Measurements from ENCODE around the gene CSK.
A peak's percentile ranks its signal among the peaks of the same experiment; 100 is the strongest.

Gene CSK

GRCh38 chr15:74787251-74788041, 5.6 kb downstream of the CSK start:
- Histone ChIP-seq H3K4me1 (ENCODE audit: insufficient read depth, low read length, poor library complexity, severe bottlenecking) (peaks cover 75% of the 10 kb centered on the region), H4K20me1 (ENCODE audit: insufficient read depth, low read length, poor library complexity, severe bottlenecking) (peaks cover 87% of the 10 kb centered on the region), H3K4me3 (ENCODE audit: low read length, poor library complexity, severe bottlenecking) (peak overlapping the region; percentile 83), H3K9ac (ENCODE audit: low read depth, low read length, poor library complexity, severe bottlenecking) (peak overlapping the region; percentile 96), H3F3A (ENCODE audit: low read depth) (peaks cover 6% of the 10 kb centered on the region; the same call in 1 of the 2 replicates), H3K27me3 (ENCODE audit: insufficient read depth, low read length, poor library complexity, severe bottlenecking) (no peaks in the 10 kb centered on the region), H3K36me3 (ENCODE audit: insufficient read depth, low read length) (peaks cover 13% of the 10 kb centered on the region; the same call in 1 of the 2 replicates), H3K9me3 (ENCODE audit: insufficient read depth, low read depth, low read length) (no peaks in the 10 kb centered on the region), H3K9me2 (replicated peaks; ENCODE audit: low read depth, low read length) (no peaks in the 10 kb centered on the region), H3K79me2 (ENCODE audit: insufficient read depth, low read length) (peaks cover 94% of the 10 kb centered on the region), H3K4me2 (ENCODE audit: low read depth, low read length, poor library complexity, severe bottlenecking) (peak overlapping the region; percentile 95), H2AFZ (ENCODE audit: low read length) (no peak overlapping the region)
- TF ChIP-seq CTCF (conservative IDR thresholded peaks at IDR 0.05; ENCODE audit: low read length) (peak; percentile 94), EZH2phosphoT487 (IDR thresholded peaks at IDR 0.05; ENCODE audit: borderline replicate concordance) (no peak)

GRCh38 chr15:74788042-74788682, 6.3 kb downstream of the CSK start:
- H3K4me1 ChIP-seq (ENCODE audit: insufficient read depth, low read length, poor library complexity, severe bottlenecking), result peaks cover 82% of the 10 kb centered on the region
- H3K4me2 ChIP-seq (ENCODE audit: low read depth, low read length, poor library complexity, severe bottlenecking), result peak overlapping the region; percentile 95
- no peaks in the 10 kb centered on the region for H3K27me3 ChIP-seq (ENCODE audit: insufficient read depth, low read length, poor library complexity, severe bottlenecking)
- peaks cover 6% of the 10 kb centered on the region; the same call in 1 of the 2 replicates for H3F3A ChIP-seq (ENCODE audit: low read depth)
- no peaks in the 10 kb centered on the region for H3K9me2 ChIP-seq (replicated peaks; ENCODE audit: low read depth, low read length)
- no peak for TF ChIP-seq EZH2phosphoT487 (IDR thresholded peaks at IDR 0.05; ENCODE audit: borderline replicate concordance)
- no peak for TF ChIP-seq CTCF (conservative IDR thresholded peaks at IDR 0.05; ENCODE audit: low read length)
- no peak overlapping the region for H2AFZ ChIP-seq (ENCODE audit: low read length)
- H3K9ac ChIP-seq (ENCODE audit: low read depth, low read length, poor library complexity, severe bottlenecking), result peak overlapping the region; percentile 96
- H3K79me2 ChIP-seq (ENCODE audit: insufficient read depth, low read length), result peaks cover 94% of the 10 kb centered on the region
- no peaks in the 10 kb centered on the region for H3K9me3 ChIP-seq (ENCODE audit: insufficient read depth, low read depth, low read length)
- peaks cover 87% of the 10 kb centered on the region for H4K20me1 ChIP-seq (ENCODE audit: insufficient read depth, low read length, poor library complexity, severe bottlenecking)
- H3K4me3 ChIP-seq (ENCODE audit: low read length, poor library complexity, severe bottlenecking), result peak overlapping the region; percentile 83
- H3K36me3 ChIP-seq (ENCODE audit: insufficient read depth, low read length), result peaks cover 13% of the 10 kb centered on the region; the same call in 1 of the 2 replicates

- H3K36me3 ChIP-seq (ENCODE audit: insufficient read depth, low read length), result peaks cover 13% of the 10 kb centered on the region; the same call in 1 of the 2 replicates
- H3K4me3 ChIP-seq (ENCODE audit: low read length, poor library complexity, severe bottlenecking), result peak overlapping the region; percentile 83
- H3K27me3 ChIP-seq (ENCODE audit: insufficient read depth, low read length, poor library complexity, severe bottlenecking), result no peaks in the 10 kb centered on the region
- H3K9me2 ChIP-seq (replicated peaks; ENCODE audit: low read depth, low read length), result no peaks in the 10 kb centered on the region
- TF ChIP-seq CTCF (conservative IDR thresholded peaks at IDR 0.05; ENCODE audit: low read length), result no peak
- TF ChIP-seq EZH2phosphoT487 (IDR thresholded peaks at IDR 0.05; ENCODE audit: borderline replicate concordance), result no peak
- H3K4me2 ChIP-seq (ENCODE audit: low read depth, low read length, poor library complexity, severe bottlenecking), result peak overlapping the region; percentile 95
- peaks cover 94% of the 10 kb centered on the region for H3K79me2 ChIP-seq (ENCODE audit: insufficient read depth, low read length)
- H2AFZ ChIP-seq (ENCODE audit: low read length), result no peak overlapping the region
- peak overlapping the region; percentile 96 for H3K9ac ChIP-seq (ENCODE audit: low read depth, low read length, poor library complexity, severe bottlenecking)
- H3F3A ChIP-seq (ENCODE audit: low read depth), result peaks cover 6% of the 10 kb centered on the region; the same call in 1 of the 2 replicates
- peaks cover 90% of the 10 kb centered on the region for H4K20me1 ChIP-seq (ENCODE audit: insufficient read depth, low read length, poor library complexity, severe bottlenecking)
- H3K4me1 ChIP-seq (ENCODE audit: insufficient read depth, low read length, poor library complexity, severe bottlenecking), result peaks cover 83% of the 10 kb centered on the region
- H3K9me3 ChIP-seq (ENCODE audit: insufficient read depth, low read depth, low read length), result no peaks in the 10 kb centered on the region
These were observed 6.8 kb downstream of the CSK start for GRCh38 chr15:74788683-74789151.
